H1 (cell line): ENCODE results near the gene PPIG. TPM values are rescaled to one million over a fixed set of nuclear protein-coding genes. Genes with fewer than 3 reads are reported as not detected.

Experiments used
- CTCF ChIA-PET: fragments of 300-600 bp; sonication (Branson Sonifier 250); formaldehyde crosslinking; loops from one replicate; lab custom pipeline; 2021; ENCODE audit not compliant: partially characterized antibody; lab: Charles Lee
- POLR2A ChIA-PET: fragments of 300-600 bp; sonication (Branson Sonifier 250); formaldehyde crosslinking; loops from one replicate; lab custom pipeline; 2021; ENCODE audit warnings: inconsistent platforms; ENCODE audit not compliant: partially characterized antibody; lab: Charles Lee
- DNase-seq, 2 experiments: peaks; one replicate each; pipeline versions ENCODE4 v3.0.0 to v3.0.0-alpha.2; 2010 to 2022; ENCODE audit warnings: low spot score in 2 of 2, low read depth in 1 of 2, mixed read lengths in 1 of 2
- FAIRE-seq: peaks from 2 replicates; lab custom pipeline; 2011; peaks lifted over from hg19 to GRCh38; lab: Jason Lieb, UNC
- H2AFZ ChIP-seq: 2 replicates; pipeline ENCODE4 v1.8.1; 2012; ENCODE audit warnings: low read length, inconsistent platforms
- H2AK5ac ChIP-seq: 2 replicates; pipeline ENCODE4 v1.6.1; 2013; ENCODE audit warnings: low read depth, low read length
- H2BK120ac ChIP-seq: replicated peaks from 2 replicates; pipeline ENCODE3; 2013; ENCODE audit warnings: low read depth, low read length, inconsistent platforms
- H2BK12ac ChIP-seq: 2 replicates; pipeline ENCODE4 v1.6.1; 2013; ENCODE audit warnings: low read depth, low read length
- H2BK15ac ChIP-seq: 2 replicates; pipeline ENCODE4 v1.6.1; 2013; ENCODE audit warnings: low read length
- H2BK20ac ChIP-seq: 2 replicates; pipeline ENCODE4 v1.6.1; 2013; ENCODE audit warnings: low read length
- H2BK5ac ChIP-seq: 2 replicates; pipeline ENCODE4 v1.6.1; 2013; ENCODE audit warnings: low read depth, low read length
- H3K14ac ChIP-seq: 2 replicates; pipeline ENCODE4 v1.6.1; 2013; ENCODE audit warnings: inconsistent platforms; ENCODE audit not compliant: insufficient read length
- H3K18ac ChIP-seq: 2 replicates; pipeline ENCODE4 v1.6.1; 2013; ENCODE audit warnings: low read length; ENCODE audit errors: extremely low read depth
- H3K23ac ChIP-seq: 2 replicates; pipeline ENCODE4 v1.6.1; 2013; ENCODE audit warnings: inconsistent platforms; ENCODE audit not compliant: insufficient read length
- H3K23me2 ChIP-seq: 2 replicates; pipeline ENCODE4 v1.6.1; 2013; ENCODE audit warnings: low read depth, low read length
- H3K27ac ChIP-seq: 2 replicates; pipeline ENCODE4 v1.6.1; 2011; ENCODE audit warnings: low read depth, low read length, inconsistent platforms
- H3K27me3 ChIP-seq, 4 experiments: replicated peaks in 1 of 4; 1 replicate in 1 of 4; 2 replicates in 3 of 4; pipeline versions ENCODE4 v1.6.1 to v1.8.1; 2011 to 2013; ENCODE audit warnings: low read length in 3 of 4, mild to moderate bottlenecking in 3 of 4, inconsistent platforms in 2 of 4, mixed read lengths in 2 of 4, moderate library complexity in 1 of 4; ENCODE audit not compliant: control insufficient read depth in 3 of 4, insufficient read depth in 3 of 4; ENCODE audit errors: extremely low read depth in 1 of 4
- H3K36me3 ChIP-seq, 4 experiments: 2 replicates each; pipeline versions ENCODE4 v1.6.1 to v1.8.1; 2011 to 2013; ENCODE audit warnings: mild to moderate bottlenecking in 4 of 4, low read length in 3 of 4, moderate library complexity in 2 of 4, control low read depth in 1 of 4, inconsistent platforms in 1 of 4; ENCODE audit not compliant: insufficient read depth in 4 of 4, control insufficient read depth in 2 of 4
- H3K4ac ChIP-seq: replicated peaks from 2 replicates; pipeline ENCODE3; 2013; ENCODE audit warnings: low read length, low read depth, mixed read lengths, inconsistent platforms; ENCODE audit not compliant: insufficient read length
- H3K4me1 ChIP-seq, 4 experiments: replicated peaks in 1 of 4; 1 replicate in 1 of 4; 2 replicates in 3 of 4; pipeline versions ENCODE4 v1.6.1 to v1.8.1; 2011 to 2013; ENCODE audit warnings: low read length in 3 of 4, inconsistent platforms in 2 of 4, mixed read lengths in 1 of 4; ENCODE audit not compliant: insufficient read depth in 4 of 4, control insufficient read depth in 3 of 4
- H3K4me2 ChIP-seq, 2 experiments: 2 replicates each; pipeline versions ENCODE4 v1.6.1 to v1.8.1; 2011 to 2013; ENCODE audit warnings: low read depth in 2 of 2, low read length in 2 of 2, control low read depth in 1 of 2, inconsistent platforms in 1 of 2, mild to moderate bottlenecking in 1 of 2; ENCODE audit not compliant: insufficient read depth in 1 of 2
- H3K4me3 ChIP-seq, 4 experiments: fragments of 200-600, 300-600 bp in 1 of 4; sonication (generic), shearing (Covaris generic), sonication (Bioruptor Twin) in 1 of 4; 2 replicates each; pipeline versions ENCODE4 v1.5.1 to v1.8.1; 2011 to 2016; ENCODE audit warnings: low read length in 4 of 4, low read depth in 3 of 4, control low read depth in 2 of 4, inconsistent platforms in 2 of 4, mild to moderate bottlenecking in 2 of 4, mixed read lengths in 1 of 4, moderate library complexity in 1 of 4; ENCODE audit not compliant: insufficient read depth in 2 of 4; ENCODE audit errors: extremely low read depth in 1 of 4
- H3K56ac ChIP-seq: replicated peaks from 2 replicates; pipeline ENCODE3; 2013; ENCODE audit warnings: low read depth, mild to moderate bottlenecking, mixed read lengths, low read length, inconsistent platforms; ENCODE audit not compliant: insufficient read length
- H3K79me1 ChIP-seq: 2 replicates; pipeline ENCODE4 v1.6.1; 2013; ENCODE audit warnings: low read depth, low read length, control low read depth
- H3K79me2 ChIP-seq, 2 experiments: 2 replicates each; pipeline versions ENCODE4 v1.6.1 to v1.8.1; 2012 to 2013; ENCODE audit warnings: low read length in 2 of 2, mild to moderate bottlenecking in 2 of 2, inconsistent platforms in 1 of 2; ENCODE audit not compliant: insufficient read depth in 2 of 2, control insufficient read depth in 1 of 2
- H3K9ac ChIP-seq, 4 experiments: replicated peaks in 1 of 4; 1 replicate in 1 of 4; 2 replicates in 3 of 4; pipeline versions ENCODE4 v1.6.1 to v1.8.1; 2011 to 2013; ENCODE audit warnings: low read depth in 3 of 4, low read length in 3 of 4, control low read depth in 2 of 4, mild to moderate bottlenecking in 2 of 4, moderate library complexity in 2 of 4, inconsistent platforms in 1 of 4; ENCODE audit errors: extremely low read depth in 1 of 4
- H3K9me3 ChIP-seq, 2 experiments: 2 replicates each; pipeline versions ENCODE4 v1.6.1 to v1.8.1; 2012 to 2013; ENCODE audit warnings: mild to moderate bottlenecking in 2 of 2, moderate library complexity in 2 of 2, control low read depth in 1 of 2, inconsistent platforms in 1 of 2, low read depth in 1 of 2, low read length in 1 of 2, mixed read lengths in 1 of 2; ENCODE audit not compliant: insufficient read depth in 2 of 2
- H4K20me1 ChIP-seq, 2 experiments: replicated peaks in 1 of 2; 2 replicates each; pipeline versions ENCODE3 to v1.8.1; 2011 to 2013; ENCODE audit warnings: inconsistent platforms in 2 of 2, low read length in 2 of 2, mild to moderate bottlenecking in 1 of 2; ENCODE audit not compliant: insufficient read depth in 2 of 2, control insufficient read depth in 1 of 2
- H4K5ac ChIP-seq: 2 replicates; pipeline ENCODE4 v1.6.1; 2013; ENCODE audit warnings: low read length, low read depth, mixed read lengths, inconsistent platforms; ENCODE audit not compliant: insufficient read length
- H4K8ac ChIP-seq: 2 replicates; pipeline ENCODE4 v1.8.0; 2013; ENCODE audit warnings: mild to moderate bottlenecking, moderate library complexity, low read length, inconsistent platforms; ENCODE audit not compliant: insufficient read depth; ENCODE audit errors: extremely low read depth
- H4K91ac ChIP-seq: replicated peaks from 2 replicates; pipeline ENCODE3; 2013; ENCODE audit warnings: low read length, mixed read lengths, inconsistent platforms; ENCODE audit not compliant: insufficient read length
- BACH1 ChIP-seq: IDR thresholded peaks from 2 replicates; pipeline ENCODE4 v1.6.1; 2012; ENCODE audit warnings: low read length, improper control_type of control experiment
- CHD2 ChIP-seq: IDR thresholded peaks from 2 replicates; pipeline ENCODE4 v1.6.1; 2012; ENCODE audit warnings: low read length, improper control_type of control experiment
- EP300 ChIP-seq, 2 experiments: IDR thresholded peaks; 1 replicate in 1 of 2; 2 replicates in 1 of 2; pipeline ENCODE4 v1.6.1; 2011 to 2012; ENCODE audit warnings: low read depth in 2 of 2, low read length in 2 of 2, mild to moderate bottlenecking in 2 of 2, borderline replicate concordance in 1 of 2, inconsistent platforms in 1 of 2, moderate library complexity in 1 of 2
- GABPA ChIP-seq: IDR thresholded peaks from 2 replicates; pipeline ENCODE4 v1.6.1; 2011; ENCODE audit warnings: mild to moderate bottlenecking, low read length, moderate library complexity, borderline replicate concordance; ENCODE audit not compliant: insufficient read depth
- MAFK ChIP-seq: IDR thresholded peaks from 2 replicates; pipeline ENCODE4 v1.6.1; 2012; ENCODE audit warnings: low read depth, mild to moderate bottlenecking, improper control_type of control experiment, low read length
- PHF8 ChIP-seq: fragments of 200-600 bp; sonication (generic); conservative IDR thresholded peaks from 2 replicates; pipeline ENCODE4 v1.7.1; 2012; ENCODE audit warnings: low read depth, mild to moderate bottlenecking, inconsistent platforms, low read length, moderate library complexity
- POLR2A ChIP-seq, 2 experiments: IDR thresholded peaks; 1 replicate in 1 of 2; 2 replicates in 1 of 2; pipeline ENCODE4 v1.6.1; 2011; ENCODE audit warnings: low read depth in 2 of 2, low read length in 2 of 2, mild to moderate bottlenecking in 2 of 2; ENCODE audit errors: control extremely low read depth in 1 of 2
- RFX5 ChIP-seq: IDR thresholded peaks from 2 replicates; pipeline ENCODE4 v1.6.1; 2011; ENCODE audit warnings: low read depth, low read length, improper control_type of control experiment, borderline replicate concordance
- SAP30 ChIP-seq: fragments of 300-600 bp; sonication (generic); IDR thresholded peaks from 2 replicates; pipeline ENCODE4 v1.7.1; 2012; ENCODE audit warnings: low read length, moderate library complexity, mild to moderate bottlenecking, inconsistent platforms; ENCODE audit not compliant: insufficient read depth, insufficient replicate concordance
- SP1 ChIP-seq: IDR thresholded peaks from 2 replicates; pipeline ENCODE4 v1.6.1; 2011; ENCODE audit warnings: low read depth, low read length
- TBP ChIP-seq: IDR thresholded peaks from 2 replicates; pipeline ENCODE4 v1.6.1; 2011; ENCODE audit warnings: low read depth, low read length, improper control_type of control experiment
- TEAD4 ChIP-seq: IDR thresholded peaks from 2 replicates; pipeline ENCODE4 v1.6.1; 2012; ENCODE audit warnings: low read depth, low read length, inconsistent platforms, mixed read lengths
- ZNF274 ChIP-seq: IDR thresholded peaks from 2 replicates; pipeline ENCODE4 v1.7.0; 2012; ENCODE audit warnings: low read length, borderline replicate concordance; ENCODE audit errors: extremely low read depth
- WGBS, 2 experiments: shearing (Covaris generic) in 1 of 2; methylation state at CpG; one replicate each; pipeline versions ENCODE4 v1.1.6 to v1.1.7; 2013 to 2015; ENCODE audit warnings: low lambda C conversion rate in 2 of 2, mixed read lengths in 2 of 2, inconsistent platforms in 1 of 2, low coverage in 1 of 2, missing lambda C conversion rate in 1 of 2; ENCODE audit not compliant: insufficient replicate concordance in 2 of 2, insufficient coverage in 1 of 2, insufficient read length in 1 of 2; ENCODE audit errors: extremely low coverage in 1 of 2, missing lambda C conversion rate in 1 of 2; 5-methylcytosine and 5-hydroxymethylcytosine counted together
- polyA plus RNA-seq, 7 experiments: library from polyadenylated mRNA; depleted of rRNA in 3 of 7; stranded (reverse) in 5 of 7; unstranded in 2 of 7; fragments of >200 nt in 5 of 7; fragments of 200-250 nt in 2 of 7; gene quantifications; 1 replicate in 5 of 7; 2 replicates in 1 of 7; 4 replicates in 1 of 7; pipeline versions ENCODE4 v1.2.1 to v1.2.3, GENCODE V29; 2011 to 2013; ENCODE audit warnings: missing spikeins in 2 of 7, mixed read lengths in 2 of 7
- total RNA-seq: library from RNA; stranded (reverse); fragmentation: NEBNext Ultra II Directional; extraction: Animal tissue kit (Norgen Biotek cat#: 25700); gene quantifications from 2 replicates; pipeline ENCODE4 v1.2.1, GENCODE V29; 2021
- TF ChIP-seq, protein P1 (sequence below): IDR thresholded peaks from 2 replicates; pipeline ENCODE4 v1.6.1; 2012; ENCODE audit warnings: low read length, inconsistent platforms

The PPIG gene
- total and polyA plus RNA-seq, 2 of the 8 experiments (the other 6 are each of a cell fraction or from before 2014, with no cell fraction given): 14.7 to 71.0 TPM

DNA sequence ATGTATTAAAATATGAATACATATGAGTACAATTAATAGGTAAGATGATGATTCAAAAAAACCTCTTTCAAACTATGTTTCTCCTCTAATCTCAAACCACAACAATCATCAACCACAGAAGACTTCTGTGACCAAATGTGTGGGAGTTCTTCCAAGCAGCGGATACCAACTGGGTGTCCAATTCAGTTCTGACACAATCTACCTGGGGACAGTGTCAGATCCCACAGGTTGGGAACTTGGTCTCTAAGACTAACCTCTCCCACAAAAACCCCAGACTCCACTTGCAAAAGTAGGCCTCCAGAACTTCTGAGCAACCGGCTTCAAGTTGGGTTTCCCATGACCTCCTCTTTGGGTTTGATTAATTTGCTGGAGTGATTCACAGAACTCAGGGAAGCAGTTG, 37.4 kb upstream of the PPIG start:
- H2BK5ac ChIP-seq: no peak overlapping the region
- no peak overlapping the region for H2BK12ac ChIP-seq
- no peak overlapping the region for H2AK5ac ChIP-seq
- no peak overlapping the region; the same call in 1 of the 2 replicates for H4K8ac ChIP-seq
- no peak overlapping the region for H3K27ac ChIP-seq
- no peak overlapping the region for H2BK15ac ChIP-seq
- H3K4ac ChIP-seq: no peak overlapping the region
- H3K4me3 ChIP-seq: no peak overlapping the region
- H3K79me2 ChIP-seq: no peaks in the 10 kb centered on the region
- no peaks in the 10 kb centered on the region for H3K27me3 ChIP-seq
- H3K56ac ChIP-seq: no peak overlapping the region
- H3K36me3 ChIP-seq: peaks cover 0 to 48% (median 10%) of the 10 kb centered on the region in 4 experiments; a peak in 4 of 8 replicates
- H3K79me1 ChIP-seq: no peaks in the 10 kb centered on the region
- no peak overlapping the region for H3K23ac ChIP-seq
- H3K9me3 ChIP-seq: no peaks in the 10 kb centered on the region
- no peak overlapping the region for H3K14ac ChIP-seq
- no peak overlapping the region for H3K18ac ChIP-seq
- H3K4me2 ChIP-seq: no peak overlapping the region
- no peak overlapping the region for H3K9ac ChIP-seq
- DNase-seq: no peak
- no peak overlapping the region for H4K5ac ChIP-seq
- no peaks in the 10 kb centered on the region for H3K23me2 ChIP-seq
- 97% methylated on average over 2 of the region's 2 CpGs; no CpG with 5 or more reads in 1 of the 2 experiments for WGBS, 2 experiments
- no peak overlapping the region for H4K91ac ChIP-seq
- ChIA-PET CTCF (no interaction called here), POLR2A (no interaction called here)
- H4K20me1 ChIP-seq: no peaks in the 10 kb centered on the region
- no peak overlapping the region for H2AFZ ChIP-seq
- FAIRE-seq: no peak
- no peak overlapping the region for H2BK120ac ChIP-seq
- H3K4me1 ChIP-seq: no peaks in the 10 kb centered on the region
- H2BK20ac ChIP-seq: no peak overlapping the region
- TF ChIP-seq TBP: no peak
- TF ChIP-seq TEAD4: no peak
- no peak for TF ChIP-seq EP300 (IDR thresholded peaks at IDR 0.05; ENCODE audit: borderline replicate concordance in 1 of 2, low read depth in 2 of 2, low read length in 2 of 2)
- TF ChIP-seq, protein P1, sequence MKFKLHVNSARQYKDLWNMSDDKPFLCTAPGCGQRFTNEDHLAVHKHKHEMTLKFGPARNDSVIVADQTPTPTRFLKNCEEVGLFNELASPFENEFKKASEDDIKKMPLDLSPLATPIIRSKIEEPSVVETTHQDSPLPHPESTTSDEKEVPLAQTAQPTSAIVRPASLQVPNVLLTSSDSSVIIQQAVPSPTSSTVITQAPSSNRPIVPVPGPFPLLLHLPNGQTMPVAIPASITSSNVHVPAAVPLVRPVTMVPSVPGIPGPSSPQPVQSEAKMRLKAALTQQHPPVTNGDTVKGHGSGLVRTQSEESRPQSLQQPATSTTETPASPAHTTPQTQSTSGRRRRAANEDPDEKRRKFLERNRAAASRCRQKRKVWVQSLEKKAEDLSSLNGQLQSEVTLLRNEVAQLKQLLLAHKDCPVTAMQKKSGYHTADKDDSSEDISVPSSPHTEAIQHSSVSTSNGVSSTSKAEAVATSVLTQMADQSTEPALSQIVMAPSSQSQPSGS: no peak
- no peak for TF ChIP-seq MAFK
- no peak for TF ChIP-seq POLR2A (IDR thresholded peaks at IDR 0.05; ENCODE audit: control extremely low read depth in 1 of 2, low read depth in 2 of 2, low read length in 2 of 2)
- TF ChIP-seq RFX5: no peak
- no peak for TF ChIP-seq SAP30
- no peak for TF ChIP-seq PHF8
- no peak for TF ChIP-seq BACH1
- TF ChIP-seq CHD2: no peak
- no peak for TF ChIP-seq GABPA
- no peak for TF ChIP-seq ZNF274
- no peak for TF ChIP-seq SP1
